HG03342 (cell line): Measurements from ENCODE around the gene PYURF.
"Not testable (repeated sequence)": the region's sequence is repeated elsewhere in the genome, so short reads cannot be mapped to it uniquely, and the experiment has no call there.

Experiments
- ATAC-seq: cut with Tn5 transposase; IDR thresholded peaks from one replicate; pipeline ENCODE4 v1.9.1; 2021; ENCODE audit warnings: mild to moderate bottlenecking, moderate library complexity; ENCODE audit not compliant: unreplicated experiment

The PYURF gene, protein sequence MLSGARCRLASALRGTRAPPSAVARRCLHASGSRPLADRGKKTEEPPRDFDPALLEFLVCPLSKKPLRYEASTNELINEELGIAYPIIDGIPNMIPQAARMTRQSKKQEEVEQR

DNA sequence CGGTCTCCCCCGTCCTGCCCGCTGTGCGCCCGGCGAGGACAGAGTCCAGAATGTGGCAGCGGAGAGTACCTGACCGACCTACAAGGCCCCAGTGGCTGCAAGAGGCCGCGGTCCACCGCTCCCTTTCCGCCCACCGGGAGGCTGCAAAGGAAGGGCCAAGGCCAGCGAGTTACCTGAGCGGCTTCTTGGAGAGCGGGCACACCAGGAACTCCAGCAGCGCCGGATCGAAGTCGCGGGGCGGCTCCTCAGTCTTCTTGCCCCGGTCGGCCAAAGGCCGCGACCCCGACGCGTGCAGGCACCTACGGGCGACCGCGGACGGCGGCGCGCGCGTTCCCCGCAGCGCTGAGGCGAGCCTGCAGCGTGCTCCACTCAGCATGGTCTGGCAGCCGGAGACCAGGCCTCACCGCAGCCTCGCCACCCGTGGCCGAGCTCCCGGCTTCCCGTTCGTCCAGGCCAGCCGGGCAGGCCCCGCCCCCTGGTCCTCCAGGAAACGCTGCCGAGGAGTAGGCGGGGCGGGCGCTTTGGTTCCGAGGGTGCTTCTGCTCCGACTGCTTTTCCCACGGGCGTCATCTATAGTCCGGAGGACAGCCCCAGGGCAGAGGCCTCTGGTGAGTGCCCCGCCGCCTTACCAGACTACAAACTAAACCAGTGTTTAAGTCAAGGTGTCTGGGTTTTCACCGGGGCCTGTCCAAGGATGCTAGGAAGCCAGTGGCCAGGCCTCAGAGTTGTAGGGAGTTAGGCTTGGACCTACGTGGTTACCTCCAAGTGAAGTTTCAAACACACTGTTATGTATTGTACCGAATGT lies at the start of gene PYURF:
TSS of gene PYURF (minus strand) at position 452 of the 805 bp plus-strand sequence. CDS start at position 376, 76 bp downstream.
- ATAC-seq = peak; percentile 75

DNA sequence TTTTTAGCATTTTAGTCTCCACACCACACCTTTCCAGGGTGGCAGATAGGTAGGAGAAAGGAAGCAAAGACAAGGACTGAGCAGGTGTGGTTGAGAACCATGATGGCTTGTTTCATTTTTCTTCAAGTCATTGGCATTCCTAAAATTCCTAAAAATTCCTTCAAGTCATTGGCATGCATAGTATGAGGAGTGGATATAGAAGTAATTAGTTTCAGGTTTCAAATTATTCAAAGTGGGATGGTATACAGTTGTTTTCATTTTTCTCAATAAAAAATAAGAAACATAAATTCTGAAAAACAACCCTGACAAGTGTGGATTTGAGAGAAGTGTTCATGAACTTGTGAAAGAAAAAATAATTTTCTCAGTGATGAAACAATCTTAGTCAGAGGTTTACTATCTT lies 46.4 kb upstream of the PYURF start:
- ATAC-seq = no peak

- ATAC-seq = no peak
Measured at GRCh38 chr4:88567591-88567990, 44.0 kb upstream of the PYURF start.

- no peak for ATAC-seq
Measured at GRCh38 chr4:88549815-88550214, 26.2 kb upstream of the PYURF start.

GRCh38 chr4:88539322-88540068 lies 15.9 kb upstream of the PYURF start:
- ATAC-seq = not testable (repeated sequence)

GRCh38 chr4:88537709-88538108 lies 14.1 kb upstream of the PYURF start:
- no peak for ATAC-seq

- ATAC-seq = no peak
Measured at GRCh38 chr4:88535090-88535755, 11.6 kb upstream of the PYURF start.

DNA sequence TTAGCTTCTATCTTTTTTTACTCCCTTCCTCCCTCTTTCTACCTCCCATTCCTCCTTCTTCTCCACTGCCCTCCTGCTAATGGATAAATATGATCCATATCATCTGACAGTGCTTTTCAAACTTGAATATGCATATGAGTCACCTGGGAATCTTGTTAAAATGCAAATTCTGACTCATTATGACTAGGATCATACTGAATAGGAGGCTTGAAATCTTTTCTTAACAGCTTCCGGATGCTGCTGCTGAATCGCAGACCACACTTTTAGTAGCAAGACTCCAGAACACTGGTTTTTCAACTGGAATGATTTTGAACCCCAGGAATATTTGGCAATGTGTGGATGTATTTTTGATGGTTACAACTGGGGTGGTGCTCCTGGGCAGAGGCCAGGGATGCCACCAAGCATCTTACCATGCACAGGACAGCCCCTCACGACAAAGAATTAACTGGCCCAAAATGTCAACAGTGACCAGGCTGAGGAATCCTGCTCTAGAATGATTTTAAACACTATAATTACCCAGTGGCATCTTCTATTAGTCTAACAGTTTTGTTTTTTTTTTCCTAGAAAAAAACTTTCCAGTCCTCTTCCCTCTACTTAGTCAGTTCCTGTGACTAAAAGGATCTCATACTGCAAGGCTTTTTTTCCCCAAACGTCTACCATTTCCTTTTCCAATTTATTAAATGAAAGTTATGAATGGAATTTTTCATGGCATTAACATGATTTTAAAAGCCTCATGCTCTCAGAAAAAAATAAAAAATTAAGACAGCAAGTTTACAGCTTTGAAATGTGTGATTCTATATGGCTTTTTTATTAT lies 10.6 kb upstream of the PYURF start:
- no peak for ATAC-seq

- ATAC-seq = no peak
Measured at GRCh38 chr4:88533088-88533790, 9.7 kb upstream of the PYURF start.

DNA sequence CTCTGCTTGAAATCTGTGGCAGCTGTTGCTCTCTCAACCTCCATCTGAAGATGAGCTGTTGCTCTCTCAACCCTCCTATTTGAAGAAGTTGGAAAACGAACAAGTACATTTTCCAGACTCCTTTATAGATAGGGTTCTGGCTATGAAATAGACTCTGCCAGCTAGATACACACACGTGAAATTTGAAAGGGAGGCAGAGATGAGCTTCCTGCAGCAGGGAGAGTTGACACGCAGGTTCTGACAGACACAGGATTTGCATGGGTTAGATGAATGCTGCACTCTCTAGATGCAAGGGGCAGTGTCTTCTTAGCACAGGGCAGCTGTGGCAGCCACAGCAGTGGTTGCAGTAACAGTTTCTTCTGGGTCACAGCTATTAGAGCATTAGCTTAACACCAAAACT lies 8.0 kb upstream of the PYURF start:
- ATAC-seq = no peak

DNA sequence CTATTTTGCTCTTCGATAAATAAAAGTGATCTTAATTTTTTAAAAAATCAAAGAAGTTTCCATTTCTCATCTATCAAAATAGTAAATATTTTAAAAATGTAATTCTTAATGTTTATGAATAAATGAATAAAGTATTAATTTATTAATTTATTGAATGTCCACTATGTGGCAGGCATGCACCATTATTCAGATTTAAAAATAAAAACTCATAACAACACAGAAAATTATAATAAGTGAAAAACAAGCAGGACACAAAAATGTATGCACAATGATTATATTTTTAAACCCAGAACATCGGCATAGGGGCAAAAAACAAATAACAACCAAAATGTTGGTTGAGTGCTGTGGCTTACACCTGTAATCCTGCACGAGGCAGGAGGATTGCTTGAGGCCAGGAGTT lies 5.3 kb upstream of the PYURF start:
- ATAC-seq = no peak

DNA sequence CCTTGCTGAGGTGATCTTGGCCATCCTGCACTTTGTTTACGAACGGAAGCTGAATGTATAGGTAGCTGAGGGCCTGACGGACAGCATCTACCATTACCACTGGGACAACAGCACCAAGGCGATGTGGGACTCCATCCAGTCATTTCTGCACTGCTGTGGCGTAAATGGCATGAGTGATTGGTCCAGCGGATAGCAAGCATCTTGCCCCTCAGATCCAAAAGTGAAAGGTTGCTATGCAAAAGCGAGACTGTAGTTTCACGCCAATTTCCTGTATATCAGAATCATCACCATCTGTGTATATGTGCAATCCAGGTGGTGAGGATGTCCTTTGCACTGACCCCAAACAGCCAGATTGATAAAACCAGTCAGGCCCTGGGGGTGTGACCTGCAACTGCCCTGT lies 4.2 kb upstream of the PYURF start:
- ATAC-seq = peak; percentile 25

DNA sequence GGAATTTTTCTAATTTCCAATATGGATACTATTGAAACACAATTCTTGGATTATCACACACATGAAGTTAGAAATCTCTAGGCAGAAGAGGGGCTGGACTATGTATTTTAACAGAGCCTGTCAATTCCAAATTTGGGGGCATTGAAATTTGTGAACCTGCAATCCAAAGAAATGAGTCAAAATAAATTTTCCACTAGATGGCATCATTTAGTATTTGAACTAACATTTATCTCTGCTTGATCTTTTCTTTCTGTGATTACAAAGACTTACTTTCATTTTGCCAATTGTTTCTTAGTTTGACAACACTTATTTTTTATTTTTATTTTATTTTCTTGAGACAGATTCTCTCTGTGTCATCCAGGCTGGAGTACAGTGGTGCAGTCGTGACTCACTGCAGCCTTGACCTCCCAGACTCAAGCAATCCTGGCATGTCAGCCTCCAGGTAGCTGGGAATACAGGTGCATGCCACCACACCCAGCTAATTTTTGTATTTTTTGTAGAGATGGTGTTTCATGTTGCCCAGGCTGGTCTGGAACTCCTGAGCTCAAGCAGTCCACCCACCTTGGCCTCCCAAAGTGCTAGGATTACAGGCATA lies 2.7 kb upstream of the PYURF start:
- ATAC-seq = no peak

DNA sequence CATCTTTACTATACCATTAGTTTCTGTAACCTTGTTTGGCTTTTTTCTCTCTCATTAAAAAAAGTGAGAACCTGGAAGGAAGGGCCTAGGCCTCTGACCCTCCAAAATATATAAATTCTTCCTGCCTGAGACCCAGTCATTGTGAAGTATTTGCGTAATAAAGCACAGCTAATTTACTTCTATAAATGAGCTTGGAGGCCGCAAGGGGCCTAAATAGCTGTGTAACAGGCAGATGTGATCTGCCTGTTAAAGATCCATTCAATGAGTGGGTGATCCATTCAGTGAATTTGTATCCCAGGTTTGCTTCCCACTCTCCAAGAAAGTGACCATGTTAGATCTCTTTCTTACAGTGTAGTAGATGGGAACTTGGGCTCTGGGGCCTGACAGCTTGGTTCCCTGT lies 595 bp upstream of the PYURF start:
- ATAC-seq = no peak

- no peak for ATAC-seq
Measured at GRCh38 chr4:88522702-88523324, 763 bp downstream of the PYURF start.

GRCh38 chr4:88518911-88519310 lies 4.7 kb downstream of the PYURF start:
- ATAC-seq = no peak

DNA sequence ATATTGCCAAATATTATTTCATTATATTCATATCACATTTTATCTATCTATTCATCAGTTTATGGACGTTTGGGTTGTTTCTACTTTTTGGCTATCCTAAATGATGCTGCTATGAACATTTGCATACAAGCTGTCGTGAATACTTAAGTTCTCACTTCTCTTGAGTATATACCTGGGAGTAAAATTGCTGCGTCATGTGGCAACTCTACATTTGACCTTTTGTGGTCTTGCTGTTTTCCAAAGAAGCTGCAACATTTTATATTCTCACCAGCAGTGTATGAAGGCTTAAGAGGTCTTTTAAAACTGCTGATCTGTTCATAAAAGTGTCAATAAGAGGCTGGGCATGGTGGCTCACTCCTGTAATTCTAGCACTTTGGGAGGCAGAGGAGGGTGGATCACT lies 5.8 kb downstream of the PYURF start:
- no peak for ATAC-seq

- no peak for ATAC-seq
Measured at GRCh38 chr4:88516746-88517145, 6.8 kb downstream of the PYURF start.
